Kidney (tissue), 11 donors: ENCODE data around the gene NOMO2. TPM values are rescaled to one million over a fixed set of nuclear protein-coding genes. Genes with fewer than 3 reads are reported as not detected.
"Not testable (repeated sequence)": the region's sequence is repeated elsewhere in the genome, so short reads cannot be mapped to it uniquely, and the experiment has no call there.

Source experiments
- DNase-seq, 5 donors: peaks; one replicate each; pipeline ENCODE4 v3.0.0-alpha.2; 2013 to 2020
- FAIRE-seq: peaks from 2 replicates; lab custom pipeline; 2012; peaks lifted over from hg19 to GRCh38; lab: Jason Lieb, UNC
- H3K27ac ChIP-seq, 2 donors: one replicate each; pipeline ENCODE4 v1.7.0; 2013; ENCODE audit warnings: low read depth in 2 of 2, low read length in 2 of 2, inconsistent platforms in 1 of 2
- H3K27me3 ChIP-seq: one replicate; pipeline ENCODE4 v1.7.1; 2013; ENCODE audit warnings: low read length, inconsistent platforms; ENCODE audit not compliant: control insufficient read depth, insufficient read depth
- H3K36me3 ChIP-seq, 3 donors: one replicate each; pipeline versions ENCODE4 v1.7.0 to v1.7.1; 2013; ENCODE audit warnings: low read length in 3 of 3, control low read depth in 1 of 3, inconsistent platforms in 1 of 3; ENCODE audit not compliant: insufficient read depth in 3 of 3, control insufficient read depth in 2 of 3
- H3K4me1 ChIP-seq, 3 donors: one replicate each; pipeline versions ENCODE4 v1.7.0 to v1.7.1; 2013; ENCODE audit warnings: low read length in 3 of 3, inconsistent platforms in 1 of 3, low read depth in 1 of 3; ENCODE audit not compliant: control insufficient read depth in 2 of 3, insufficient read depth in 2 of 3
- H3K4me3 ChIP-seq, 3 donors: one replicate each; pipeline versions ENCODE4 v1.7.0 to v1.8.1; 2013; ENCODE audit warnings: low read length in 3 of 3, control low read depth in 1 of 3, inconsistent platforms in 1 of 3
- H3K9ac ChIP-seq, 3 donors: one replicate each; pipeline versions ENCODE4 v1.7.0 to v1.7.1; 2013; ENCODE audit warnings: low read length in 3 of 3, control low read depth in 1 of 3, inconsistent platforms in 1 of 3
- H3K9me3 ChIP-seq, 3 donors: one replicate each; pipeline versions ENCODE4 v1.7.0 to v1.7.1; 2013; ENCODE audit warnings: low read length in 3 of 3, control low read depth in 1 of 3, inconsistent platforms in 1 of 3; ENCODE audit not compliant: control insufficient read depth in 2 of 3, insufficient read depth in 1 of 3
- intact Hi-C: fragments of 100-400 bp; cut with DNase I; formaldehyde crosslinking; loops from one replicate; pipeline ENCODE4 v1.11.1; 2022
- polyA plus RNA-seq: library from polyadenylated mRNA; stranded (reverse); fragments of 350-450 nt; fragmentation: Illumina TruSeq; extraction: RNeasy Lipid Tissue Mini Kit (QIAGEN cat#74804); gene quantifications from one replicate; pipeline ENCODE4 v1.2.3, GENCODE V29; 2014; ENCODE audit warnings: low read depth, low replicate concordance; ENCODE audit not compliant: insufficient read depth
- total RNA-seq: library from RNA; stranded (reverse); fragmentation: NEBNext Ultra II Directional; extraction: Animal tissue kit (Norgen Biotek cat#: 25700); gene quantifications from one replicate; pipeline ENCODE4 v1.2.1, GENCODE V29; 2021
- donor health status: control.
- donor health status: control.
- donor health status: DM: yes; HTN: yes; CAD: no.
- donor health status: Normal renal cell carcinoma (clear cell type).

The NOMO2 gene
- total and polyA plus RNA-seq, 2 donors from 2014 or later: 87.2 to 157 TPM

GRCh38 chr16:18575298-18575917, 13.5 kb upstream of the NOMO2 start:
- H3K4me1 ChIP-seq, H3K27me3 ChIP-seq, H3K4me3 ChIP-seq, H3K27ac ChIP-seq, H3K9ac ChIP-seq, H3K9me3 ChIP-seq, intact Hi-C loops, FAIRE-seq, H3K36me3 ChIP-seq, DNase-seq: not testable (repeated sequence)

- H3K27me3 ChIP-seq, H3K27ac ChIP-seq, H3K36me3 ChIP-seq, H3K4me3 ChIP-seq, H3K4me1 ChIP-seq, H3K9ac ChIP-seq, intact Hi-C loops, H3K9me3 ChIP-seq, FAIRE-seq, DNase-seq: not testable (repeated sequence)
Measured at GRCh38 chr16:18573887-18574286, 12.0 kb upstream of the NOMO2 start.

- FAIRE-seq, DNase-seq, H3K4me3 ChIP-seq, intact Hi-C loops, H3K36me3 ChIP-seq, H3K9me3 ChIP-seq, H3K9ac ChIP-seq, H3K27ac ChIP-seq, H3K27me3 ChIP-seq, H3K4me1 ChIP-seq: not testable (repeated sequence)
Measured at GRCh38 chr16:18572973-18573372, 11.1 kb upstream of the NOMO2 start.

- H3K36me3 ChIP-seq, H3K9ac ChIP-seq, H3K27me3 ChIP-seq, FAIRE-seq, H3K27ac ChIP-seq, H3K9me3 ChIP-seq, H3K4me1 ChIP-seq, DNase-seq, intact Hi-C loops: not testable (repeated sequence)
- H3K4me3 ChIP-seq: peak overlapping the region in 1 of 3 donors; percentile 37
Measured at GRCh38 chr16:18571307-18571850, 9.5 kb upstream of the NOMO2 start.

GRCh38 chr16:18570529-18571306, 8.8 kb upstream of the NOMO2 start:
- H3K9ac ChIP-seq, H3K36me3 ChIP-seq, H3K27me3 ChIP-seq, FAIRE-seq, H3K9me3 ChIP-seq, intact Hi-C loops, H3K4me1 ChIP-seq, H3K27ac ChIP-seq, H3K4me3 ChIP-seq: not testable (repeated sequence)
- peak in 2 of 5 donors; percentile 11 to 29 for DNase-seq

GRCh38 chr16:18560416-18561220, 1.3 kb downstream of the NOMO2 start:
- H3K4me1 ChIP-seq, H3K27ac ChIP-seq, H3K9me3 ChIP-seq, H3K4me3 ChIP-seq, H3K36me3 ChIP-seq, H3K9ac ChIP-seq, FAIRE-seq, H3K27me3 ChIP-seq, intact Hi-C loops: not testable (repeated sequence)
- peak in 1 of 5 donors; percentile 2 for DNase-seq

GRCh38 chr16:18553671-18554070, 8.2 kb downstream of the NOMO2 start:
- not testable (repeated sequence) for FAIRE-seq, H3K27ac ChIP-seq, DNase-seq

More at GRCh38 chr16:18553671-18554070, 8.2 kb downstream of the NOMO2 start:
- H3K4me1 ChIP-seq, H3K9me3 ChIP-seq, H3K27me3 ChIP-seq, H3K9ac ChIP-seq, H3K4me3 ChIP-seq, H3K36me3 ChIP-seq, intact Hi-C loops: not testable (repeated sequence)
